Measurements from ENCODE around the gene SERINC2.

The SERINC2 gene

GRCh38 chr1:31396633-31397351 is 16.2 kb upstream of the SERINC2 start:
- DNase-seq (ENCODE audit: low read depth) = no peak
- H3K4me3 ChIP-seq (ENCODE audit: low read length) = no peak overlapping the region
- peak; percentile 34 for TF ChIP-seq CTCF (conservative IDR thresholded peaks at IDR 0.05; ENCODE audit: low read depth, low read length)

- no peak for DNase-seq (ENCODE audit: low read depth)
- TF ChIP-seq CTCF (conservative IDR thresholded peaks at IDR 0.05; ENCODE audit: low read depth, low read length) = no peak
- no peak overlapping the region for H3K4me3 ChIP-seq (ENCODE audit: low read length)
These were observed 15.5 kb upstream of the SERINC2 start for GRCh38 chr1:31397360-31398095.

GRCh38 chr1:31398246-31398645 is 14.8 kb upstream of the SERINC2 start:
- TF ChIP-seq CTCF (conservative IDR thresholded peaks at IDR 0.05; ENCODE audit: low read depth, low read length) = no peak
- H3K4me3 ChIP-seq (ENCODE audit: low read length) = no peak overlapping the region
- no peak for DNase-seq (ENCODE audit: low read depth)

GRCh38 chr1:31399976-31400375 is 13.0 kb upstream of the SERINC2 start:
- DNase-seq (ENCODE audit: low read depth) = no peak
- TF ChIP-seq CTCF (conservative IDR thresholded peaks at IDR 0.05; ENCODE audit: low read depth, low read length) = no peak
- H3K4me3 ChIP-seq (ENCODE audit: low read length) = no peak overlapping the region

GRCh38 chr1:31400393-31400792 is 12.6 kb upstream of the SERINC2 start:
- no peak for TF ChIP-seq CTCF (conservative IDR thresholded peaks at IDR 0.05; ENCODE audit: low read depth, low read length)
- no peak for DNase-seq (ENCODE audit: low read depth)
- H3K4me3 ChIP-seq (ENCODE audit: low read length) = no peak overlapping the region

- no peak for DNase-seq (ENCODE audit: low read depth)
- TF ChIP-seq CTCF (conservative IDR thresholded peaks at IDR 0.05; ENCODE audit: low read depth, low read length) = no peak
- H3K4me3 ChIP-seq (ENCODE audit: low read length) = no peak overlapping the region
These were observed 11.8 kb upstream of the SERINC2 start for GRCh38 chr1:31401241-31401640.
